Thyroid gland (tissue), 4 donors: ENCODE measurements around the gene PLA2G12A. TPM values are rescaled to one million over a fixed set of nuclear protein-coding genes. Genes with fewer than 3 reads are reported as not detected.

ENCODE experiments used
- DNase-seq, 2 donors: peaks; one replicate each; pipeline ENCODE4 v3.0.0-alpha.2; 2019
- H3K27ac ChIP-seq, 3 donors: fragments of 200-600 bp; sonication (generic); 1 replicate in 2 of 3; 2 replicates in 1 of 3; pipeline ENCODE4 v1.5.1; 2016 to 2019; ENCODE audit warnings: mild to moderate bottlenecking in 1 of 3, moderate library complexity in 1 of 3
- H3K27me3 ChIP-seq: fragments of 200-600 bp; sonication (generic); one replicate; pipeline ENCODE4 v1.5.1; 2019
- H3K36me3 ChIP-seq, 2 donors: fragments of 200-600 bp; sonication (generic); one replicate each; pipeline ENCODE4 v1.5.1; 2016 to 2019
- H3K4me1 ChIP-seq, 2 donors: fragments of 200-600 bp; sonication (generic); one replicate each; pipeline ENCODE4 v1.5.1; 2017 to 2019
- H3K4me3 ChIP-seq, 3 donors: fragments of 200-600 bp; sonication (generic); replicated peaks in 1 of 3; 1 replicate in 2 of 3; 2 replicates in 1 of 3; pipeline ENCODE4 v1.5.1; 2016; ENCODE audit warnings: mild to moderate bottlenecking in 1 of 3
- H3K9me3 ChIP-seq: fragments of 200-600 bp; sonication (generic); one replicate; pipeline ENCODE4 v1.5.1; 2017
- CTCF ChIP-seq, 6 experiments: fragments of 200-600 bp in 3 of 6; fragments of 450-650 bp in 3 of 6; sonication (generic) in 3 of 6; IDR thresholded peaks; one replicate each; pipeline ENCODE4 v1.5.1; 2016 to 2019; ENCODE audit warnings: antibody characterized with exemption in 6 of 6, mild to moderate bottlenecking in 2 of 6, inconsistent platforms in 1 of 6, moderate library complexity in 1 of 6
- POLR2A ChIP-seq, 2 donors: fragments of 450-650 bp; IDR thresholded peaks; one replicate each; pipeline ENCODE4 v1.6.1; 2017; ENCODE audit warnings: antibody characterized with exemption in 2 of 2, mild to moderate bottlenecking in 2 of 2, moderate library complexity in 1 of 2
- WGBS, 2 donors: methylation state at CpG; one replicate each; pipeline ENCODE4 v1.1.5; 2017; 5-methylcytosine and 5-hydroxymethylcytosine counted together
- intact Hi-C: fragments of 100-400 bp; cut with DNase I; formaldehyde crosslinking; loops from one replicate; pipeline ENCODE4 v1.15.1; 2023
- total RNA-seq, 4 donors: library from RNA; depleted of rRNA; stranded (reverse); fragments of >200 nt; gene quantifications; one replicate each; pipeline ENCODE4 v1.2.3, GENCODE V29; 2016

PLA2G12A gene
- total RNA-seq, 4 donors from 2014 or later: 37.9 to 216 (median 55.5) TPM

- intact Hi-C loops: no loop called here
- Histone ChIP-seq H3K27ac (no peak overlapping the region), H3K4me1 (no peaks in the 10 kb centered on the region), H3K4me3 (peak overlapping the region in 1 of 3 donors; percentile 28), H3K36me3 (no peaks in the 10 kb centered on the region), H3K27me3 (no peaks in the 10 kb centered on the region), H3K9me3 (no peaks in the 10 kb centered on the region)
- TF ChIP-seq CTCF (IDR thresholded peaks at IDR 0.05) (no peak), POLR2A (IDR thresholded peaks at IDR 0.05) (no peak)
- DNase-seq: no peak
- WGBS, 2 donors: 49% methylated on average over 6 of the region's 6 CpGs
Measured at GRCh38 chr4:109728385-109728784, 1.5 kb downstream of the PLA2G12A start.

GRCh38 chr4:109723110-109723509, 6.8 kb downstream of the PLA2G12A start:
- H3K27ac ChIP-seq: no peak overlapping the region
- WGBS, 2 donors: 92 to 94% methylated on average over 2 of the region's 2 CpGs
- H3K9me3 ChIP-seq: no peaks in the 10 kb centered on the region
- no peaks in the 10 kb centered on the region for H3K36me3 ChIP-seq
- TF ChIP-seq POLR2A (IDR thresholded peaks at IDR 0.05) (no peak), CTCF (IDR thresholded peaks at IDR 0.05) (no peak)
- intact Hi-C loops: no loop called here
- DNase-seq: no peak
- no peak overlapping the region for H3K4me3 ChIP-seq
- H3K4me1 ChIP-seq: no peaks in the 10 kb centered on the region
- no peaks in the 10 kb centered on the region for H3K27me3 ChIP-seq

- TF ChIP-seq CTCF (IDR thresholded peaks at IDR 0.05) (no peak), POLR2A (IDR thresholded peaks at IDR 0.05) (no peak)
- no peak overlapping the region for H3K4me3 ChIP-seq
- no peak overlapping the region for H3K27ac ChIP-seq
- H3K36me3 ChIP-seq: no peaks in the 10 kb centered on the region
- intact Hi-C loops: no loop called here
- H3K4me1 ChIP-seq: no peaks in the 10 kb centered on the region
- no peaks in the 10 kb centered on the region for H3K9me3 ChIP-seq
- H3K27me3 ChIP-seq: no peaks in the 10 kb centered on the region
- DNase-seq: no peak
Measured at GRCh38 chr4:109722357-109722756, 7.5 kb downstream of the PLA2G12A start.

DNA sequence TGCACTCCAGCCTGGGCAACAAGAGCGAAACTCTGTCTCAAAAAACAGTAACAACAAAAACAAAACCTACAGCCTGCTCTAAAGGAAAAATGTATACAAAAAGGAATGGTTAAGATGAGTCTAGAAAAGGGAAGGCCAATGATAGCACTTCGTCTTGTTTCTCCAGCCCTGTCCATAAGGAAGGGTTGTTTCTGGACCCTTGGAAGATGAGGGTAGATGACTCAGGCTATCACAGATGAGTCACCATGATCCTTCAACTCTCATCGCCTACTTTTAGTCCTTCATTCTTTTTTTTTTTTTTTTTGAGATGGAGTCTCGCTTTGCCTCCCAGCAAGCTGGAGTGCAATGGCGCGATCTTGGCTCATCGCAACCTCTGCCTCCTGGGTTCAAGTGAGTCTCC, 8.8 kb downstream of the PLA2G12A start:
- TF ChIP-seq CTCF (IDR thresholded peaks at IDR 0.05): no peak
- TF ChIP-seq POLR2A (IDR thresholded peaks at IDR 0.05): no peak
- intact Hi-C loops: no loop called here
- no peak overlapping the region for H3K27ac ChIP-seq
- no peaks in the 10 kb centered on the region for H3K9me3 ChIP-seq
- peaks cover 0 to 10% of the 10 kb centered on the region in 2 donors for H3K36me3 ChIP-seq
- no peak for DNase-seq
- no peaks in the 10 kb centered on the region for H3K27me3 ChIP-seq
- no peaks in the 10 kb centered on the region for H3K4me1 ChIP-seq
- no peak overlapping the region for H3K4me3 ChIP-seq
- 96 to 97% methylated on average over 7 of the region's 7 CpGs for WGBS, 2 donors

DNA sequence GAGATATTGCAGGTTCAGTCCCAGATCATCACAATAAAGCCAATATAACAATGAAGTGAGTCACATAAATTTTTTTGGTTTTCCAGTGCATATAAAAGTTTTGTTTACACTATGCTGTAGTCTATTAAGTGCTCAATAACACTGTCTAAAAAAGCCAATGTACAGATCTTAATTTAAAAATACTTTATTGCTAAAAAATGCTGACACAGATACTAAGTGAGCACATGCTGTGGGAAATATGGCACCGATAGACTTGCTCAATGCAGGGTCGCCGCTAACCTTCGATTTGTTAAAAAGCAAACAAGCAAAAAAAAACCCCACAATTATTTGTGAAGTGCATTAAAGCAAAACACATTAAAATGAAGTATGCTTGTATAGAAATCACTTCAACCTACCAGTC, 10.3 kb downstream of the PLA2G12A start:
- Histone ChIP-seq H3K27me3 (no peaks in the 10 kb centered on the region), H3K4me1 (no peaks in the 10 kb centered on the region), H3K9me3 (no peaks in the 10 kb centered on the region), H3K36me3 (peaks cover 3 to 12% of the 10 kb centered on the region in 2 donors), H3K4me3 (no peak overlapping the region), H3K27ac (no peak overlapping the region)
- TF ChIP-seq POLR2A (IDR thresholded peaks at IDR 0.05) (no peak), CTCF (IDR thresholded peaks at IDR 0.05) (no peak)
- DNase-seq: no peak
- 95 to 98% methylated on average over 4 of the region's 4 CpGs for WGBS, 2 donors
- intact Hi-C loops: no loop called here
